Right cardiac atrium (tissue), 5 donors: ENCODE results near the gene AIPL1. TPM values are rescaled to one million over a fixed set of nuclear protein-coding genes. Genes with fewer than 3 reads are reported as not detected.

Source experiments
- ATAC-seq, 2 donors: fragments of 200-7000 bp; cut with Tn5 transposase; one replicate each; pipeline versions ENCODE4 v1.8.0 to v1.9.1; 2020; ENCODE audit warnings: moderate library complexity in 2 of 2, mild to moderate bottlenecking in 1 of 2
- DNase-seq, 3 donors: peaks; one replicate each; pipeline ENCODE4 v3.0.0-alpha.2; 2020
- H3K27ac ChIP-seq: one replicate; pipeline ENCODE4 v1.5.1; 2013; ENCODE audit warnings: mild to moderate bottlenecking, low read length, control low read depth, moderate library complexity
- H3K27me3 ChIP-seq: one replicate; pipeline ENCODE4 v1.6.1; 2013; ENCODE audit not compliant: control insufficient read depth, insufficient read depth
- H3K4me1 ChIP-seq: one replicate; pipeline ENCODE4 v1.6.1; 2013; ENCODE audit warnings: low read length; ENCODE audit not compliant: control insufficient read depth, insufficient read depth
- H3K4me3 ChIP-seq: one replicate; pipeline ENCODE4 v1.5.1; 2013; ENCODE audit warnings: low read length, control low read depth
- H3K9me3 ChIP-seq: one replicate; pipeline ENCODE4 v1.6.1; 2013; ENCODE audit warnings: low read length; ENCODE audit not compliant: control insufficient read depth
- WGBS: extraction: QIAGEN DNeasy Blood & Tissue Kit; methylation state at CpG from one replicate; pipeline ENCODE4 v1.1.7; 2013; 5-methylcytosine and 5-hydroxymethylcytosine counted together
- intact Hi-C, 4 donors: fragments of 100-400 bp; cut with DNase I; formaldehyde crosslinking; loops; one replicate each; pipeline versions ENCODE4 v1.11.0 to v1.14.0; 2022 to 2023
- polyA plus RNA-seq: library from polyadenylated mRNA; stranded (reverse); fragments of 200-250 nt; gene quantifications from one replicate; pipeline ENCODE4 v1.2.3, GENCODE V29; 2013
- total RNA-seq, 4 donors: library from RNA; stranded (reverse); fragmentation: NEBNext Ultra II Directional; extraction: Animal tissue kit (Norgen Biotek cat#: 25700); gene quantifications; one replicate each; pipeline ENCODE4 v1.2.1, GENCODE V29; 2021
- donor health status: healthy with polysubstance abuse.
- donor health status: DM: no; HTN: yes; CAD: no.
- donor health status: DM: no; HTN: no; CAD: no.
- donor health status: DM: no; HTN: yes; CAD: no; lungs with severe emphysema.
- donor health status: DM: yes; HTN: yes; CAD: no.

AIPL1 gene
- total and polyA plus RNA-seq, 5 donors, result not detected

DNA sequence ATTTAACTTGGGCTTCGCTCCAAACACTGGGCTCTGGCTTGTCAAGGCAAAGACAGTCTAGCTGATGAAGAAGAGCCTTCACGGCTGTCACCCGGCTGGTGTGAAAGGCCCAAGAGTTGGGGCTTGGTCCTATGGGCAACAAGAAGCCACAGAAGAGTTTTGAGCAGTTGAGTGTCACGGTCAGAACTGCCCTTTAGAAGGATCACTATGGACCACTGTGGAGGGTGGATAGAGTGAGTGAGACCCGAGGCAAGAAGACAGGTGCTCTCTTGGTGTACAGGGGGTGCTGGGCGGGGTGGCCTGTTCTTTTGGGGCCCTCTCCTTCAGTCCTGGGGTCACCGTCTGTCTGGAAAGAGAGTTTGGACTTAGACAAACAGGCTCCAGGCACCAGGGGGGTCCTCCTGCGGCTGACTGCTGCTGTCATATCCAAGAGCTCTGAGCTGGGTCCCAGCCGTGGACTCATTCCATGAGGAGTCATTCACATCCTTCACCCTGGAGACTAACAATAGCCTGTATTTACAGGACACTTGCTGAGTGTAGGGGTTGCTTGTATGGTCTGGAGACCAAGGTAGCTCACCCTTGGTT lies 11.7 kb upstream of the AIPL1 start:
- Histone ChIP-seq H3K9me3 (no peaks in the 10 kb centered on the region), H3K4me1 (no peaks in the 10 kb centered on the region), H3K27ac (no peak overlapping the region), H3K27me3 (no peaks in the 10 kb centered on the region), H3K4me3 (no peak overlapping the region)
- ATAC-seq (no peak), DNase-seq (no peak)
- 93% methylated on average over 9 of the region's 9 CpGs for WGBS
- intact Hi-C loops, result no loop called here

- Histone ChIP-seq H3K27me3 (no peaks in the 10 kb centered on the region), H3K27ac (no peak overlapping the region), H3K4me1 (no peaks in the 10 kb centered on the region), H3K4me3 (peak overlapping the region; percentile 31), H3K9me3 (no peaks in the 10 kb centered on the region)
- DNase-seq (no peak), ATAC-seq (no peak)
- intact Hi-C loops, result no loop called here
- WGBS, result 29% methylated on average over 36 of the region's 36 CpGs
Measured at GRCh38 chr17:6444571-6445335, 9.8 kb upstream of the AIPL1 start.

DNA sequence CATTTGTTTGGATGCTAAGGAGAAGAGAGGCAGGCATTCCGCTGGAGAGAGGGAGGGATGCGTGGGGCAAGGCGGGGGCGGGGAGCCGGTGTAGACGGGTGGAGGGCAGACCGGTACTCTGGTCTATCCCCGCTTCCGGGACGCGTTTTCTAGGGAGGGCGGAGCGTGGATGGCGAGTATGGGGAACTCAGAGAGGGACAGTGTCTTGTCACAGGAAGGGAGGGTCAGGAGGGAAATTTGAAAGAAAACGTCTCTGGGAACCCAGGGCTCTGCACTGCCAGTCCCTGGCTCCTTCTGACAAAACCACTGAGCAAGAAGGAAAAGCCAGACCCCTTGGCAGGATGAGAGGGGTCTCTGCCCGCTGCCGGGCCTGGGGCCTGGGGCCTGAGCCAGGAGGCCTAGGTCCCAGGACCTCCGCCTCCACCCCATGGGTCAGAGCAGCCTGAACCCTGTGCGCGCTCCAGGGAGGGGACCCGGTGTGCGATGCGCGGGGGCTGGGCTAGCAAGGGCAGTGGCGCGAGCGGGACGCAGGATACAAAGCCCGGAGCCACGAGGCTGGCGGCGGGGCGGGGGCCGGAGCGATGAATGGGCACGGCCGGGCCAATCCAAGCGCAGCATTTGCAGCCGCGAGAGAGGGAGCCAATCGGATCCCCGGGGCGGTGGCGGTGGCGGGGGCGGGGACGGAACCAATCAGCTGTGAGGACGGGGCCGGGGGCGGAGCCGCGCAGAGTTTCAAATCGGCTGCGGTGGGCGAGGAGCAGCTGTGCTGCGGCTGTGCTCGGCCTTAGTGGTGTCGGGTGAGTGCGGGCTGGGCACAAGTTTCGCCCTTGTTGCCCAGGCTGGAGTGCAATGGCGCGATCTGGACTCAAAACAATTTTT lies 9.0 kb upstream of the AIPL1 start, which contains the start of gene PIMREG:
Gene PIMREG, plus strand, starts transcription at position 764 of the 879 bp plus-strand sequence. CDS start 656 bp downstream, outside the sequence.
- under 1% methylated on average over 62 of the region's 62 CpGs for WGBS
- H3K9me3 ChIP-seq, result no peaks in the 10 kb centered on the region
- DNase-seq (peak; percentile 96 to 98 (median 97)), ATAC-seq (peak; percentile 99)
- peak within 1 kb of the TSS; percentile 16 for H3K27ac ChIP-seq
- H3K4me1 ChIP-seq, result no peaks in the 10 kb centered on the region
- peak within 1 kb of the TSS; percentile 37 for H3K4me3 ChIP-seq
- intact Hi-C loops, result no loop called here
- H3K27me3 ChIP-seq, result no peaks in the 10 kb centered on the region

- Histone ChIP-seq H3K27ac (no peak overlapping the region), H3K4me1 (no peaks in the 10 kb centered on the region), H3K9me3 (no peaks in the 10 kb centered on the region), H3K27me3 (no peaks in the 10 kb centered on the region), H3K4me3 (no peak overlapping the region)
- 65% methylated on average over 6 of the region's 6 CpGs for WGBS
- no peak for ATAC-seq
- no peak for DNase-seq
- intact Hi-C loops, result no loop called here
Measured at GRCh38 chr17:6442775-6443174, 7.9 kb upstream of the AIPL1 start.

- Histone ChIP-seq H3K27ac (no peak overlapping the region), H3K4me1 (no peaks in the 10 kb centered on the region), H3K4me3 (no peak overlapping the region), H3K27me3 (no peaks in the 10 kb centered on the region), H3K9me3 (no peaks in the 10 kb centered on the region)
- no peak for ATAC-seq
- intact Hi-C loops, result loop anchor here in 1 of 4 donors (5.0 kb wide), 1 partner anchor 853 kb away; no protein-coding TSS in a partner anchor
- 34% methylated on average over 4 of the region's 4 CpGs for WGBS
- DNase-seq, result no peak
Measured at GRCh38 chr17:6439951-6440350, 5.0 kb upstream of the AIPL1 start.

DNA sequence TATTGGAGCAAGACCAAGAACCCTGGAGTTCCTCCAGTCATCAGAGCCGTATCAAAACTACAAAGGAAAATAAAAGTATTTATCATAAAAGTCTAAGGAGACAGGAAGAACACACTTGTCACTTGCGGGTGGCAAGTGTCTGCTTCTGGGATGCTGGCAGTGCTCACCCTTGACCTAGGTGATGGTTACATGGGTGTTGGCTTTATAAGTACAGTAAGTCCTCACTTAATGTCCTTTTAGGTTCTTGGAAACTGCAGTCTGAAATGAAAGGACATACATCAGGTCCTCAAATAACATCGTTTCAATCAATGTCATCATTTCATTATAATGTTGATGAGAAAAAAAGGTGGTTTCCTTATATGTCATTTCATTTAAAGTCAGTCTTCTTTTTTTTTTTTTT lies 3.0 kb upstream of the AIPL1 start:
- WGBS, result 43% methylated on average over 3 of the region's 3 CpGs
- H3K4me1 ChIP-seq, result no peaks in the 10 kb centered on the region
- intact Hi-C loops, result loop anchor here in 1 of 4 donors (5.0 kb wide), 1 partner anchor 851 kb away; no protein-coding TSS in a partner anchor
- H3K27ac ChIP-seq, result no peak overlapping the region
- DNase-seq (no peak), ATAC-seq (no peak)
- H3K27me3 ChIP-seq, result no peaks in the 10 kb centered on the region
- no peaks in the 10 kb centered on the region for H3K9me3 ChIP-seq
- H3K4me3 ChIP-seq, result no peak overlapping the region

GRCh38 chr17:6437466-6437865 lies 2.5 kb upstream of the AIPL1 start:
- 20% methylated on average over 4 of the region's 4 CpGs for WGBS
- no peak overlapping the region for H3K27ac ChIP-seq

DNA sequence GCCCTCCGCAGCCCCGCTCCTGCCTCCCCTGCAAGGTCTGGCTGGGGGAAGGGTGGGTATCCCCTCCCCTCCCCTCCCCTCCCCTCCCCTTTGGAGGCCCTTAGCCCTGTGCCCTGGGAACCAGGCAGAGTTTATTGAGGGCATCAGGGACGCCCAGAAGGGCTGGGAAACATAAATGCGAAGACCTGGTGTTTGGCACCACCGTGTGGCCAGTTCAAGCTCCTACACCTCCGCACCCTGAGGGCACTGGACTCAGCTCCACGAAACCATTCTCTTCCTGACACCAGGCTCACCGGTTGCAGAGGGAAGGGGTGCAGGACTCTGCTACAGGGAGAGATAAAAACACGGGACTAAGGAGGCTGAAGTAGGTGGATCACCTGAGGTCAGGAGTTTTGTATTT lies 1.0 kb upstream of the AIPL1 start:
- WGBS, result 17% methylated on average over 9 of the region's 9 CpGs
- Histone ChIP-seq H3K9me3 (no peaks in the 10 kb centered on the region), H3K27me3 (no peaks in the 10 kb centered on the region), H3K4me1 (no peaks in the 10 kb centered on the region), H3K4me3 (no peak overlapping the region), H3K27ac (no peak overlapping the region)
- ATAC-seq, result peak; percentile 81 to 92
- intact Hi-C loops, result loop anchor here in 1 of 4 donors (5.0 kb wide), 1 partner anchor 849 kb away; no protein-coding TSS in a partner anchor
- DNase-seq, result peak; percentile 61 to 81 (median 70)

More at GRCh38 chr17:6437466-6437865, 2.5 kb upstream of the AIPL1 start:
- no peaks in the 10 kb centered on the region for H3K4me1 ChIP-seq
- intact Hi-C loops, result loop anchor here in 1 of 4 donors (5.0 kb wide), 1 partner anchor 850 kb away; no protein-coding TSS in a partner anchor
- no peaks in the 10 kb centered on the region for H3K9me3 ChIP-seq
- no peaks in the 10 kb centered on the region for H3K27me3 ChIP-seq
- ATAC-seq (no peak), DNase-seq (no peak)
- H3K4me3 ChIP-seq, result no peak overlapping the region

DNA sequence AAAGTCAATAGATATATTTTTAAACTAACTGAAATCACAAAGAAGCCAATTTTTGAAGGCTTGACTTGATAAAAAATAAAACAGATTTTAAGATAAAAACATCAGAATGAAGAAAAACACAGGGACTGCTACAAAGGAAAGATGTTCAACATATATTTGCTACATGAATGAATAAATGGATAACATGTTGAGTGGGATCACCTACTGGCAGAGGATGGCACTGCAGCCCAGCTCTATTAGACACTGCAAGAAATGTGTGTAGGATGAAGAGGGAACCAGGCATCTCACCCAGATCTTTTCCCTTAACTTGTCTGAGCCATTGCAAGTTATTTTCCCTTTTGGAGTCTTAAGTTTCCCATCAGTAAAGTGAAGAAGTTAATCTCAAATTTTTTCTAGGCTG lies 4.2 kb downstream of the AIPL1 start:
- Histone ChIP-seq H3K9me3 (no peaks in the 10 kb centered on the region), H3K4me1 (no peaks in the 10 kb centered on the region), H3K27ac (no peak overlapping the region), H3K4me3 (no peak overlapping the region), H3K27me3 (no peaks in the 10 kb centered on the region)
- DNase-seq (no peak), ATAC-seq (no peak)
- intact Hi-C loops, result no loop called here

DNA sequence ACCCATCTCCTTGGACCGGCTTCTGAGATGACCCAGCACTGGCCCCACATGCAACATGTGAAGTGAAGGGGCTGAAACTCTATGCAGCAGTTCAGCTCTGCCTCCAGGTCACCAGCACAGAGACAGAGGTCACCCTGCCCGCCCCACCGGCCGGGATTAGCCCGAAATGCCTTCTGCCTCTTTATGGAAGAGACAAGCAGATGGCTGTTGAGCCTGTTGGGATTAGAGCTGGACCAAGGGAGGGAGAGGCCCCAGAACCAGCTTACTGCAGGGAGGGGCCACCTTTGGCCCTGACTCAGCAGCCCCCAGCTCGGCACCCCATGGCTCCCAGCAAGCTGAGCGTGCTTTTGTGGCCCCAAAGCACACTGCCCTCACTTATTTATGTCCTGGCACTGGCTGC lies 5.7 kb downstream of the AIPL1 start:
- DNase-seq, result no peak
- Histone ChIP-seq H3K27ac (no peak overlapping the region), H3K27me3 (no peaks in the 10 kb centered on the region), H3K4me3 (no peak overlapping the region), H3K4me1 (no peaks in the 10 kb centered on the region), H3K9me3 (no peaks in the 10 kb centered on the region)
- 85% methylated on average over 7 of the region's 7 CpGs for WGBS
- intact Hi-C loops, result no loop called here
- ATAC-seq, result no peak
